NCI-H748 treated with DMSO at 0.1 percent for 48 hours (cell line): ENCODE measurements around the gene CCNG2.
"Not testable (repeated sequence)": the region's sequence is repeated elsewhere in the genome, so short reads cannot be mapped to it uniquely, and the experiment has no call there.

Experiments
- DNase-seq: peaks from one replicate; lab custom pipeline; 2025; lab: John Stamatoyannopoulos, UW

CCNG2 gene, protein sequence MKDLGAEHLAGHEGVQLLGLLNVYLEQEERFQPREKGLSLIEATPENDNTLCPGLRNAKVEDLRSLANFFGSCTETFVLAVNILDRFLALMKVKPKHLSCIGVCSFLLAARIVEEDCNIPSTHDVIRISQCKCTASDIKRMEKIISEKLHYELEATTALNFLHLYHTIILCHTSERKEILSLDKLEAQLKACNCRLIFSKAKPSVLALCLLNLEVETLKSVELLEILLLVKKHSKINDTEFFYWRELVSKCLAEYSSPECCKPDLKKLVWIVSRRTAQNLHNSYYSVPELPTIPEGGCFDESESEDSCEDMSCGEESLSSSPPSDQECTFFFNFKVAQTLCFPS

DNA sequence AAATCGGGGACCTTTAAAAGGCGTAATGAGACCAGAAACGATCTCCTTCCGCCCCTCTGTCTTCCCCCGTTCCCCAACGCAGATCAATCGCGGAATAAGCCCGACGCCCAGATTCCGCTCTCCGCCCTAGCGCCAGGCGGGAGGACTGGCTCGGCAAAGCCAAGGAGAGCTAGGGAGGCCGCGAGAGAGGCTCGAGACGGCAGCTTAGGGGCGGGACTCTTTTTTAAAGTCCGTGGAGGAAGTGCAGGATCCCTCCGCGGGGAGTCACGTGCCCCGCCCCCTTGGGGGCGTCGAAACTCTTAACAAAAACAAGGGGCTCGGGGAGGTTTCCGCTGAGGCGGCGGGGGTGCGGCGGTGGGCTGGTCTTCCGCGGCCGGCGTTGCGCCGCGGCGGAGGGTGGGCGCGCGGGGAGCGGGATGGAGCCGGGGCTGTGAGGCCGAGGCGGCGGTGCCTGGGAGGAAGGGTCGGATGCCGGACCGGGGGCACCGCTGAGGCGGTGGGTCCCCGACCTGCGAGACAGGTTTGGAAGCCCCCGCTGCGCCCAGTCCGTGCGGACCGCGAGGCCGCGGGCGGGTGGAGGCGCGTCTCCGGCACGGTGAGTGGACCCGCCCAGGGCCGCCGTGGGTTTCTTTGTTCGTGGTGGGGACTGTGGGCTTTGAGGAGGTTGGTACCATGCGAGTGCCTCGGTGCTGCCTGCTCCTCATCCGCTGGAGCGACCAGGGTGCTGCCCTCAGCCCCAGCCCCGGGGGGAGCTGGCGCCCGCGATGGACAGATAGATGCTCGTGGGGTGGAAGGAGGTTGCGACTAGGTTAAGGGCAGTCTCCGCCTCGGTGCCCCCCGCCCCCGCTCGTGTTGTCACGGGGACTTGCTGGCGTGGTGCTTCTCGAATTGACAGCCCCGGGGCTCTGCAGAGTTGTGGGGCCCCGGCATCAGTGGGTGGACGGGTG lies at the start of gene CCNG2:
CCNG2 (plus strand) TSS at position 296 of the 947 bp plus-strand sequence. CDS start 1,326 bp downstream, outside the sequence.
- DNase-seq = peak; percentile 89

DNA sequence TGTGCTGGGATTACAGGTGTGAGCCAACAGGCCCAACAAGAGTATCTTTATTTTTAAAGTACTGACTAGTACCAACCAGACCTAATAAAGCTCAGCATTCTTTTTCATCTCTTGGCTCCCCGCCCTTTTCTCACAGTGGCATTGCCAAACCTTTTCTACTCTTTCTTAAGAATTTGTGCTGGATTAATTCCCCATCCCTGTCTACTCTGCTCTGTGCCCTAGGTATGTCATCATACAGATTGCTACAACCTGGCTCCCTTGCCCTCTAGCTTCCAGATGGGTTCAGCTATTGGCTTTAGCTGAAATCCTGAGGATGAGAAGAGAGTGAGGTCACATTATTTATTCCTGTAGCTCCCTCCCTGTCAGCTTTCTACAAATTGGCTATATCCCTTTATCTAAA lies 46.3 kb upstream of the CCNG2 start:
- DNase-seq = no peak

DNA sequence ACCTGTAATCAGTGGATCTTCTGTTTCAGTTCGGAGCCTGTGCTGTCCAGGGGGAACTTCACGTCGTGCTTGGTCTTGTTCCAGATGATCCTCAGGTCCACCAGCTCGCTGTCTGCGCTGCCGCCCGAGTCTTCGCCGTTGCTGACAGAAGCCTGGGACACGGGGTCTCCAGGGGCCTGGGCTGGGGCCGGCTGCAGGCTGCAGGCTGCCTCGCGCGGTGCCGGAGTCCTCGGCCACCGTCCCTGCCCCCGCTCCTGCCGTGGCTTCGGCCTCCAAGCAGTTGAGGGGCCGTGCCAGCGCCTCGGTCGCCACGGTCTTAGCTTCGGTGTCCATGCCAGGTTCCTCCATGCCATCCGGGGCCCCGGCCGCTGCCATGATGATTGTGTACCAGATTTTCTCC lies 43.9 kb upstream of the CCNG2 start:
- DNase-seq = no peak

DNA sequence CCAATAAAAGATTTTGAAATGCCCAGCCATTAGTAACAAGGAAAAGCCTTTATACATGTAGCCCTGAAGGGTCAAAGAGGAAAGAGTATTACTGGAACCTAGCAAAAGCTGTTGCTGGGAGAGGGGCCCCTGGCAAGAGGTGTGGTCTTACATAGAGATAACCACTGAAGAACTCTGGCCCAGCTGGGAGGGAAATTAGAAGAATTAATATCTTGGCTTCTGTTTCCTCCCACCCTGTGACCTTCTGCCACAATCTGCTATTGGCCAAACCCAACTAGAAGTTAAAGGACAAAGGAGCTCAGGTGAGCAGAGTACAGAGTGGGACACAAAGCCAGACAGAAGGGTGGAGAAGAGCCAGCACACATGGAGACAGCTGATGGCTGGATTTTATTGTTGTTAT lies 39.3 kb upstream of the CCNG2 start:
- DNase-seq = no peak

DNA sequence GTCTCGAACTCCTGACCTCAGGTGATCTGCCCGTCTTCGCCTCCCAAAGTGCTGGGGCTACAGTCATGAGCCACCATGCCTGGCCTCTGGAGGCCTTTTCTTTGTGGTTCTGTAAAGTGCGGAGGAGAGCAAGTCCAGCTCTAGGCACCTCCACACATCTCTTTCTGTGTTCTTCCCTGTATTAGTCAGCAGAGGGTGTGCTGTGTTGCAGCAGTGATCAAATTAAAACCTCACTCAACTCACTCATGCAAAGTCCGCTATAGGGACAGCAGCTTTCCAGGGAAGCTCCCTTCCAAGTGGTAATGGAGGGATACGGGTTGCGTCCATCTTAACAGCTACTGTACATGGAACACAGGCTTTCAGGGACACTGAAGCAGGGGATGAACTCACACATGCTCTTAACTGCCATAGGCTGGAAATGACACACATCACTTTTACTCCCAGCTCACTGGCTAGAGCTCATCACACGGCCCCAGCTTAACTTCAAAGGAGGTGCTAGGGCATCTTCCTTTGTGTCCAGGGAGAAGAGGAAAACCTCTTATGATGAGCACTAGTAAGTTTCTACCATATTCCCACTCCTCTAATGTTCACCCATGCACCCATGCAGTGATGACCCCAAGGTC lies 36.0 kb upstream of the CCNG2 start:
- no peak for DNase-seq

DNA sequence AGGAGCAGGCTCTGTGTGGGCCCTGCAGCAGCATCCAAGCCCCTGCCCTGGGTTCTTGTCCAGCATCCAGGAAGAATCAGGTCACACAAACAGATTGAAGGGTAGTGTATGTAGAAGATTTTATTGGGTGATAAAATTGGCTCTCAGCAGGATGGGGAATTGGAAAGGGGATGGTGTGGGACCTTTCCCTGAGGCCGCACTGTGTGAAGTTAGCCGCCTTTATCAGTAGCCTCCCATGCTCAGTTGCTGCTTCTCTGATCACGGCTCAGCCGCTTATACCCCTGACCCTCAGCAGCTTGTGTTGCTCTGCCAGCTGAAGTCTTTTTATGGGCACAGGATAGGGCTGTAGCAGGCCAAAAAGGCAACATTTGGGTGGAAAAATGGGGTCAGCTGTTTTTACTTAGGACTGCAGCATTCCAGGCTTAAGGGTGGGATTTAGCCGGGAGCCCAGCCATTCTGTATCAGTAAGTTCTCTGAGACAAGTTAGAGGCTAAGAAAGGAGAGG lies 35.2 kb upstream of the CCNG2 start:
- DNase-seq = no peak

DNA sequence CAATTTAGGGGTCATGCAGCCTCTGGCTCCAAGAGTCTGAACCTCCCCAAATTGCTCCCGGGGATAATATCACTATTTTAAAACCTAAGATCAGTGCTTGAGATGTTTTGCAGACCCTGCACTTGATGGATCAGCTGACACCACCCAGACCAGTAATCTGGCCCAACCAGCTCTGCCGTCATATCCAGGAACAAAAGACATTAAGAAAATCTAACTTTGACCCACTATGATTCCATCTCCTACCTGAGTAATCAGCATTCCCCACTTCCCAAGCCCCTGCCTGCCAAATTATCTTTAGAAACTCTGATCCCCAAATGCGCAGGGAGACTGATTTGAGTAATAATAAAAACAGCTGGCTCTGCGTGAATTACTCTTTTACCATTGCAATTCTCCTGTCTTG lies 34.4 kb upstream of the CCNG2 start:
- no peak for DNase-seq

DNA sequence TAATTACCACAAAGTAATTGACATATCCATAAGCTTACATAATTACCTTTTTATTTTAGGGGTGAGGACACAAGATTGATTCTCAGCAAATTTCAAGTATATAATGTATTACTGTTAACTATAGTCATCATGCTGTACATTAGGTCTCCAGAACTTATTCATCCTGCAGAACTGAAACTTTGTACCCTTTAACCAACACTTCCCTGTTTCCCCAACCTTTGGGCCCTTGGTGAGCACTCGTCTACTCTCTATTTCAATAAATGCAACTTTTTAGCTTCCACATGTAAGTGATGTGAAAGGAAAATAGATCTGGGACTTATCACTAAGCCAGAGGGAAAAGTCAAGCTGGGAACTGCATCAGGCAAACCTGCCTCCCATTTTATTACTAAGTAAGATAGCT lies 33.6 kb upstream of the CCNG2 start:
- DNase-seq = no peak

DNA sequence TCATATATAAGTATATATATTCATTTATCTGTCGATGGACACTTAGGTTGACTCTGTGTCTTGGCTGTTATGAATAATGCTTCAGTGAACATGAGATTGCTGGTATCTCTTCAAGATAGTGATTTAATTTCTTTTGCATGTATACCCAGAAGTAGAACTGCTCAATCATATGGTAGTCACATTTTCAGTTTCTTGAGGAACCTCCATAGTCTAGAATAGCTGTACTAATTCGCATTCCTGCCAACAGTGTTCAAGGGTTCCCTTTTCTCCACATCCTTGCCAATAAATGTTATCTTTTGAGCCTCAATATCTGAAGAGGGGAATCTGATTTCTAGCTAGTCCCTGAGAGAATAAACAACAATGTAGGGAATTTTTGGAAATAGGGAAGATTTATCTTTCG lies 32.4 kb upstream of the CCNG2 start:
- DNase-seq = no peak

DNA sequence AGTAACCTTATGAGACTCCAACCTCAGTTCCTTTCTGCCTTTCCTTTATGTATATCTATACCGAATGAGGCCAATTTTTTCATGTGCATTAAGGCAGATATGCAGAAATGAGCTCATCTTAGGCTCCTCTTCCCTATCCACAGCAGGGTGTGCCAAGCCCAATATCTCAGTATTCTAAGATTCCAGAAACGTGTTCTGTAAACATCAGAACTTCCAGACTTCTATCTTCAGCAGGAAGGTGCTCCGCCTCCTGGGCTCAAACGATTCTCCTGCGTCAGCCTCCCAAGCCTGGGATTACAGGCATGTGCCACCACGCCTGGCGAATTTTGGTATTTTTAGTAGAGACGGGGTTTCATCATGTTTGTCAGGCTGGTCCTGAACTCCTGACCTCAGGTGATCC lies 31.0 kb upstream of the CCNG2 start:
- no peak for DNase-seq

DNA sequence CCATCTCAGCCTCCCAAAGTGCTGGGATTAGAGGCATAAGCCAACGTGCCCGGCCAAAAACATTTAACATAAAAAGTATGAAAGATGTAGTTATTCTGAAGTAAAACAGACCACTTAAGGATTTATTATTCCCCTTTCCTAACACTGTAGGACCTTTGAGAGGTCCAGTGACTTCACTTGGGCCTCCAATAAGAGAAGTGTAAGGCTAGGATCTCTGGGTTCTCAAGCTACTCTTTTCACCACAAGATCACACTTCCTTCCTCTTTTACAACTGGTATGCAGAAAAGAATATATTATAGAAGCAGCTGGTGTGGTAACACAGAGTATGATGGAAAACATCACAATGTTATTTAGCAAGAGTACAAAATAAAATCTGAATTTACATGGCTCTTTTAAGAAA lies 30.2 kb upstream of the CCNG2 start:
- no peak for DNase-seq

DNA sequence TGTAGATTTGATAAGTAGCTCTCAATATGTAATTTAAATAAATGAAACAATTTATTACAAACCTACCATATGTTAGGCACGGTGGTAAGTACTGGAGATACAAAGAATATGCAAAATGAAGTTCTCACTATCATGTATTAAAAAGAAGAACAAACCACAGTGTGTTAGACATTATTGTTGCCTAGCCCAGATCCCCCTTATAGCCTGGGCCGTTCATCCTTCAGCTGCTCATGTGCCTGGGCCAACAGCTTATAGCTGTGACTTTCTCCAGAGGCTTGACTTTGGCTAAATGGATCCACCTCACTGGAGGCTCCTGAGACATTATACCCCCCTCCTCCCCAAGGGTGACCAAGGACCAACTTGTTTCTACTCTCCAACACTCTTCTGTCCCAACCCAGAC lies 29.8 kb upstream of the CCNG2 start:
- DNase-seq = no peak

DNA sequence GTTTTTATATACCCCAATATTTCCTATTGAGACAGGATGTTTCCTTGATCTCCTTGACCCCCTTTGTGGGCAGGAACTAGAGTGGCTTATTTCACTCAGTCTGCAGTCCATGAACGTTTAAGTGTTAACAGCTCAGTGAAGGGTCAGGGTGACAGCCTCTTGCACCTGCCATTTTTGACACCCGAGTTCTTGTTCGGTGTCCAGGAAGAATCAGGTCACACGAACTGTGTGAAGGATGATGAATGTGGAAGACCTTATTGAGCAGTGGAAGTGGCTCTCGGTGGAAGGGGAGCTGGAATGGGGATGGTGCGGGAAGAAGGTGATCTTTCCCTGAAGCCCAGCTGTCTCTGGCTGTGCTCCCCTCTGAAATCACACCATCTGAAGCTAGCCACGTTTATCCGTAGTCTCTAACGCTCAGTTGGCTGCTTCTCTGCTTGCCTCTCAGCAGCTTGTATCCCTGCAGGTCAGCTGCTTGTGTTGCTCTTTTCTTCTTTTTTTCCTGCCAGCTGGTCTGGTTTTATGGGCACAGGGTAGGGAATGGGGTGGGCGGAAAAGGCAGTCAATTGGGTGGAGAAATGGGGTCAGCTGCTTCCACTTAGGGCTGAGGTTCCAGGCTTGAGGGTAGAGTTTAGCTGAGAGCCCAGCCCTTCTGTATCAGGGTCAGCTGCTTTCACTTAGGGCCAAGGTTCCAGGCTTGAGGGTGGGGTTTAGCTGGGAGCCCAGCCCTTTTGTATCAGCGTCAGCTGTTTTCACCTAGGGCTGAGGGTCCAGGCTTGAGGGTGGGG lies 29.0 kb upstream of the CCNG2 start:
- DNase-seq = no peak

DNA sequence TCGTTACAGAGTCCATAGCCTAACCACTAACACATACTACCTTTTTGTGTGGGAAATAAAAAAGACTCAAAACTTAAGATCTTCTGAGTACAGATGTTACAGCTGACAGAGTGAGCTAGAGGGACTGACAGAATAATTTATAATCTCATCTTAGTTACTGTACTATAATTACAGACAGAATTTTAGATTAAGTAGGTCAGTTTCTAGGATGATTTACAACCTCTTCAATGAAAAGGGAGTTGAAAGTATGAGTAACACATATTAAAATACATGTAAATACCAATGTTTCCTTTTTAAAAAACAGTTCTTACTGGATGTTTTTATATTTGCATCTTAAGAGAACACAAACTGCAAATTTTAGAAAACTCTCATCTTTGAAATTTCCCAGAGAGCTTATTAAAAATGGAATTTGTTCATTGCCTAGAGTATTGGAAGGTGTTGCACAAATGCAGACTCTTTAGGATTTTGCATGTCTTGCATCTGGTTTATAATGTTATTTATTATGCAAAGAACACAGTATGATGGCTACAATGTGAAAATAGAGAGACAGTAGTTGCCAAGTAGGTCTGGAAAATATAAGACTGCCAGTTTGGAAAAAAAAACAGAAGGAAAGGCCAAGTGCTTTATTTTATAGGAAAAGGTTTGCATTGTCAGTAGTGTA lies 24.2 kb upstream of the CCNG2 start:
- no peak for DNase-seq

DNA sequence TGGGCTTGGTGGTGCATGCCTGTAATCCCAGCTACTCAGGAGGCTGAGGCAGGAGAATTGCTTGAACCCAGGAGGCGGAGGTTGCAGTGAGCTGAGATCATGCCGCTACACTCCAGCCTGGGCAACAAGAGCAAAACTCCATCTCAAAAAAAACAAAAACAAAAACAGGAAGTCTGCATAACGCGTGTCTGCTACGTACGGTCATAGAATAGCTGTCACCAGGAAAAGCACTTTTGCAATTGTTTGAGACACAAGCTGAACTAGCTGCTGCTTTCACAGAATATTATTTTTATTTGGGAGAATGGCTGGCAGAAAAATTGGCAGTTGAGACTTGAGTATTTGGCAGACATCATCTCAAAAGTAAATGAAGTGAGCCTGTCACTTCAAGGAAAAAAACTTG lies 19.6 kb upstream of the CCNG2 start:
- not testable (repeated sequence) for DNase-seq

DNA sequence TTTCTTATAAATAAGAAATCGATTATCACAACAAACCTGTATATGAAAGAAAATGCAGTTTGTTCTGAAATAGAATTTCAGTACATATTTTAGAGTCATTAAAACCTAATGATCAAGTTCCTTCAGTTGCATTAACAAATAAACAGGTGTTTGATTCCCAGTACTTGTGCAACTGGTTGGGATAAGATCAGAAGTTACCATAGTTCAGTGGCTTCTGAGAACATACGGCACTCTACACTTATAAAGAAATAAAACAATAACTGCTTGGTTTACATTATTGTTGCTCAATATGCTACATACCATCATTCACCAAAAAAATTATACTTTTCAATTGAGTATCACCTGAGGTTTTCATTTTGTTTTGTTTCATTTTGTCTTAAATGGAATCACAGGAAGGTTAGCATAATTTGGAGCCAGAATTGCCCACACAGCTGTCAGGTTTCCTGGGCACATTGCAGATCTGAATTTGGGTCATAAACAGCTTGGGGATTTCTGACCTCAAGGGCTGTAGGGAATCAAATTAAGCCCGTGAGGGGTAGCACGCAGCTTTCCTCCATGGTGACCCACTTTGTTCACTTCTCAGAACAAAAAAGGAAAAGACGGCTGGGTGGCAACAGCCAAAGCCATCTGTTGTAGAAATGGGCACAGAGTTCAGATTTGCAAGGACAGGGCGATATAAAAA lies 14.9 kb upstream of the CCNG2 start:
- no peak for DNase-seq

DNA sequence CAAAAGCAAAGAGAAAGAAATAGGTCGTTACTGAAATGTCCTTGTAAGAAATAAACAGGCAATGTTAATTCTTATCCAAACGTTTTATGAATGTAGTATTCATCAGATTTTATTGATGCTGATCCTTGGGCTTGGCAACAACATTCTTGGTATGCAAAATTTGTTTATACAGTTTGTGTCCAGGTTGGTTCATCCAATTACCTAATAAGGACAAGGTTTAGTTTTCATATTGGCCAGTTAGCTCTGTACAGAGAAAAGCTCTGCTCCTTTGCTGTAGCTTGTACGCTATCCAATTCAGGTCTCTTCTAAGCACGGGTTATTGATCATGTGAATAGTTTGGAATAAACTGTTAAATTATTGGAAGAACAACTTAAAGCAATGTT lies 14.4 kb upstream of the CCNG2 start:
- DNase-seq = no peak

DNA sequence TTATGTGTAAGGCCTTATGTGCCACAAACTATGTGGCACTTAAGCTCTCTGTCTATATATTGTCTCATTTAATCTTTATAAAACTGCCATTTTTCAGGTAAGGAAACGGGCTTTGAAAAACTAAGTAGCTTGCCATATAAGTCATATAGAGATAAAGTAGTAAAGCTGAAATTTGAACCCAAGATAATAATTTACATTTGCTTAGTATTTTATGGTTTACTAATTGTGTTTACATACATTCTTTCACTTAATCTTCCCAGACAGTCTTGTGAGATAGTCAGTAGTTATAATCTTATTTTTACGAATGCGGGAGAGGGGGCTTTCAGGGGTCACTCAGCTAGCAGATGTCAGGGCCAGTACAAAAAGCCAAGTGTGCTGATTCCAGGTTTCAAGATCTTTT lies 13.9 kb upstream of the CCNG2 start:
- DNase-seq = no peak

DNA sequence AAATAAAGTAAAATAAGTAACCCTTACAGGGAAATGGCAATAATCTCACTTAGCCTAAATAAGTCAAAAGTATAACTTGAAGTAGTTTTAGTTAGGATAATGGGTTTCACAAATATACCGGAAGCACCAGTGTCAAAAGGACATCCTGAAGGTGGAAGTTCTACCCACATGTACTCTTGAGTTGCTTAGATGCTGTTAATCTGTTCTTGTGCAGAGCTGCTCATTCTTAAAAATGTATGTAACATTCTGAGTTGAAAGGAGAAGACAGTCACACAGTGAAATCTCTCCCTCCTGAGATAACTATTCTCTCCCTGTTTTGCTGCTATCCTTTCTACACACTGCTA lies 11.2 kb upstream of the CCNG2 start:
- DNase-seq = no peak

DNA sequence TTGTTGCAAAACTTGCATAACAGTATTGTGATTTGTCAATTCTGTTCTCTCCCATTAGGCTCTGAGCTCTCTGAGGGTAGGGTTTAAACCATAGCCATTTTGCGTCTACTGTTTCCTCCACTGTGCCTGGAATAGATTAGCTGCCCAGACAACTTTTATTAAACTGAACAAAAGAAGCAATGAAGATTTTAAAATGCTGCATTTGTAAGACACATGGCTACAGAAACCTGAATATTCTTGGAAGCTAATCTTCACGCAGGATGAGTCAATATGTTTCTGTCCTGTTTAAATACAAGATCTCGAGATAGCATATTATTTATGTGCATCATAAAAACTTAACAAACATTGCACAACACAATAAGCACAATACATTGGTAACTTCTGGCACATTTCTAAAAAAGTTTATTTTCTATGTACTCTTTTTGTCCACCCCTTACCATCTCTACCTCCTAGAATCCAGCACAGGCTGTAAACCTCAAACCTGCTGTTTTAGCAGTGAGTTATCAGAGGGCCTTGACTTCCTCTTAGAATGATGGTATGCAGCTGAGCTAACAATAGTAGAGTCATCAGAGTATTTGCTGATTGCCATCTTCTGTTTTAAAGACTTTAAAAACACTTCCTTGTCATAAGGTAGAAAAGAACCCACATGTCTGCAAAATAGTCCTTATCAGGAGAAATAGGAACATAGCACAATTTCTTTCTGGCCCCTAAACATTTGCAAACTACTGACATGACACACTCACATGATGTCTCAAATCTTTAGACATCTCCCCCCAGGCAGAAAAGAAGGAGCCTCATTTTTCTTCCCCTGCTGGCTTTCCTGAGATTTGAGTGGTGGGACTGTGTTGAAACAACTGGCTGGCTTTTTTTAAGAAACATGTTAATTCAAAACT lies 10.6 kb upstream of the CCNG2 start:
- DNase-seq = no peak
